ENCODE measurements around the gene FBXO48. TPM values are rescaled to one million over a fixed set of nuclear protein-coding genes. Genes with fewer than 3 reads are reported as not detected.

The FBXO48 gene
- total and polyA plus RNA-seq, 2 of the 8 experiments (the other 6 are each of a cell fraction or from before 2014, with no cell fraction given) = 1.1 to 1.5 TPM

- H3K79me2 ChIP-seq (ENCODE audit: control insufficient read depth in 1 of 2, insufficient read depth in 2 of 2, low read length in 2 of 2) = no peaks in the 10 kb centered on the region
- H2BK12ac ChIP-seq (ENCODE audit: low read depth, low read length) = no peak overlapping the region
- H3K4me2 ChIP-seq (ENCODE audit: insufficient read depth in 1 of 2, low read depth in 2 of 2, low read length in 2 of 2) = no peak overlapping the region
- no peak overlapping the region for H4K5ac ChIP-seq (ENCODE audit: insufficient read length, low read depth, low read length)
- H3K56ac ChIP-seq (replicated peaks; ENCODE audit: insufficient read length, low read depth, low read length) = no peak overlapping the region
- H4K8ac ChIP-seq (ENCODE audit: extremely low read depth, insufficient read depth, low read length) = no peak overlapping the region
- H3K23ac ChIP-seq (ENCODE audit: insufficient read length) = no peak overlapping the region
- TF ChIP-seq MAX (IDR thresholded peaks at IDR 0.05) = no peak
- no peak overlapping the region for H3K4ac ChIP-seq (replicated peaks; ENCODE audit: insufficient read length, low read depth, low read length)
- no peak overlapping the region for H2AK5ac ChIP-seq (ENCODE audit: low read depth, low read length)
- DNase-seq (ENCODE audit: low read depth in 1 of 2, low spot score in 2 of 2) (no peak), FAIRE-seq (no peak)
- H4K20me1 ChIP-seq (replicated peaks in 1 of 2; ENCODE audit: control insufficient read depth in 1 of 2, insufficient read depth in 2 of 2, low read length in 2 of 2) = no peaks in the 10 kb centered on the region
- no peak overlapping the region for H2BK20ac ChIP-seq (ENCODE audit: low read length)
- no peak overlapping the region for H2AFZ ChIP-seq (ENCODE audit: low read length)
- no peaks in the 10 kb centered on the region for H3K9me3 ChIP-seq (ENCODE audit: insufficient read depth in 2 of 2, low read depth in 1 of 2, low read length in 1 of 2)
- no peak overlapping the region for H3K18ac ChIP-seq (ENCODE audit: extremely low read depth, low read length)
- H3K4me1 ChIP-seq (replicated peaks in 1 of 4; ENCODE audit: control insufficient read depth in 3 of 4, insufficient read depth in 4 of 4, low read length in 3 of 4) = peaks cover 6 to 12% (median 8%) of the 10 kb centered on the region in 4 experiments; a peak in 5 of 7 replicates
- POLR2A ChIA-PET (ENCODE audit: partially characterized antibody) = interaction anchor here (0.8 kb wide), 1 partner anchor 10 kb away, joined by 3 read pairs; no protein-coding TSS in a partner anchor
- no peaks in the 10 kb centered on the region for H3K79me1 ChIP-seq (ENCODE audit: low read depth, low read length)
- no peak overlapping the region for H3K4me3 ChIP-seq (ENCODE audit: extremely low read depth in 1 of 4, insufficient read depth in 2 of 4, low read depth in 3 of 4, low read length in 4 of 4)
- CTCF ChIA-PET (ENCODE audit: partially characterized antibody) = interaction anchor here (1.5 to 7.7 kb wide), 4 partner anchors 11 to 55 kb away, joined by 3 to 51 read pairs (median 4); no protein-coding TSS in a partner anchor
- no peak overlapping the region for H4K91ac ChIP-seq (replicated peaks; ENCODE audit: insufficient read length, low read length)
- no peaks in the 10 kb centered on the region; a peak in 1 of 7 replicates for H3K27me3 ChIP-seq (replicated peaks in 1 of 4; ENCODE audit: control insufficient read depth in 3 of 4, extremely low read depth in 1 of 4, insufficient read depth in 3 of 4, low read length in 3 of 4)
- no peak overlapping the region for H2BK15ac ChIP-seq (ENCODE audit: low read length)
- no peak overlapping the region for H3K14ac ChIP-seq (ENCODE audit: insufficient read length)
- H3K9ac ChIP-seq (replicated peaks in 1 of 4; ENCODE audit: extremely low read depth in 1 of 4, low read depth in 3 of 4, low read length in 3 of 4) = no peak overlapping the region
- H3K27ac ChIP-seq (ENCODE audit: low read depth, low read length) = no peak overlapping the region
- no peaks in the 10 kb centered on the region for H3K23me2 ChIP-seq (ENCODE audit: low read depth, low read length)
- H2BK5ac ChIP-seq (ENCODE audit: low read depth, low read length) = no peak overlapping the region
- H3K36me3 ChIP-seq (ENCODE audit: control insufficient read depth in 2 of 4, insufficient read depth in 4 of 4, low read length in 3 of 4) = no peaks in the 10 kb centered on the region
- no peak overlapping the region for H2BK120ac ChIP-seq (replicated peaks; ENCODE audit: low read depth, low read length)
Measured at GRCh38 chr2:68415521-68415920, 51.6 kb downstream of the FBXO48 start.
